Mesendoderm (in vitro differentiated cells): ENCODE results near the gene SYT7.
"Not testable (repeated sequence)": the region's sequence is repeated elsewhere in the genome, so short reads cannot be mapped to it uniquely, and the experiment has no call there.

Experiments
- DNase-seq: peaks from one replicate; pipeline ENCODE4 v3.0.0; 2013
- H2AK5ac ChIP-seq: 2 replicates; pipeline ENCODE4 v1.6.1; 2013; ENCODE audit warnings: low read length, inconsistent platforms
- H2BK120ac ChIP-seq: 2 replicates; pipeline ENCODE4 v1.6.1; 2013; ENCODE audit warnings: low read depth, mild to moderate bottlenecking, low read length, moderate library complexity, mixed read lengths
- H2BK15ac ChIP-seq: replicated peaks from 2 replicates; pipeline ENCODE4 v1.6.1; 2013; ENCODE audit warnings: low read depth, mild to moderate bottlenecking, moderate library complexity
- H2BK5ac ChIP-seq: 2 replicates; pipeline ENCODE4 v1.6.1; 2013; ENCODE audit warnings: low read length, inconsistent platforms
- H3K18ac ChIP-seq: 2 replicates; pipeline ENCODE4 v1.6.1; 2013; ENCODE audit warnings: mild to moderate bottlenecking, low read length, mixed read lengths
- H3K23ac ChIP-seq: one replicate; pipeline ENCODE4 v1.6.1; 2013; ENCODE audit warnings: low read length
- H3K27ac ChIP-seq: 2 replicates; pipeline ENCODE4 v1.5.1; 2013; ENCODE audit warnings: low read depth, mild to moderate bottlenecking, inconsistent platforms, low read length, moderate library complexity
- H3K27me3 ChIP-seq: 2 replicates; pipeline ENCODE4 v1.6.1; 2013; ENCODE audit warnings: low read length, control low read depth, mild to moderate bottlenecking, inconsistent platforms; ENCODE audit not compliant: insufficient read depth, poor library complexity
- H3K36me3 ChIP-seq: 2 replicates; pipeline ENCODE4 v1.6.1; 2013; ENCODE audit warnings: low read length, inconsistent platforms; ENCODE audit not compliant: control insufficient read depth, insufficient read depth
- H3K4ac ChIP-seq: one replicate; pipeline ENCODE4 v1.6.1; 2013; ENCODE audit warnings: low read depth, mild to moderate bottlenecking, low read length, moderate library complexity
- H3K4me1 ChIP-seq: 2 replicates; pipeline ENCODE4 v1.6.1; 2013; ENCODE audit warnings: low read depth, low read length, inconsistent platforms; ENCODE audit not compliant: control insufficient read depth
- H3K4me2 ChIP-seq: 2 replicates; pipeline ENCODE4 v1.6.1; 2013; ENCODE audit warnings: low read length
- H3K4me3 ChIP-seq: 2 replicates; pipeline ENCODE4 v1.5.1; 2013; ENCODE audit warnings: mild to moderate bottlenecking, low read length
- H3K56ac ChIP-seq: one replicate; pipeline ENCODE4 v1.6.1; 2013; ENCODE audit warnings: low read length
- H3K79me1 ChIP-seq: 2 replicates; pipeline ENCODE4 v1.6.1; 2013; ENCODE audit warnings: low read length, inconsistent platforms
- H3K79me2 ChIP-seq: 2 replicates; pipeline ENCODE4 v1.6.1; 2013; ENCODE audit warnings: mild to moderate bottlenecking, low read length; ENCODE audit not compliant: control insufficient read depth, insufficient read depth
- H3K9ac ChIP-seq: 2 replicates; pipeline ENCODE4 v1.6.1; 2013; ENCODE audit warnings: low read length, inconsistent platforms
- H4K5ac ChIP-seq: one replicate; pipeline ENCODE4 v1.6.1; 2013; ENCODE audit warnings: low read length
- H4K8ac ChIP-seq: one replicate; pipeline ENCODE4 v1.6.1; 2013; ENCODE audit warnings: low read depth, mild to moderate bottlenecking, control low read depth, low read length, moderate library complexity
- WGBS: extraction: QIAGEN DNeasy Blood & Tissue Kit; methylation state at CpG from one replicate; pipeline ENCODE4 v1.1.7; 2013; ENCODE audit warnings: low lambda C conversion rate, missing lambda C conversion rate; ENCODE audit not compliant: insufficient coverage; ENCODE audit errors: extremely low coverage; 5-methylcytosine and 5-hydroxymethylcytosine counted together

Gene SYT7

DNA sequence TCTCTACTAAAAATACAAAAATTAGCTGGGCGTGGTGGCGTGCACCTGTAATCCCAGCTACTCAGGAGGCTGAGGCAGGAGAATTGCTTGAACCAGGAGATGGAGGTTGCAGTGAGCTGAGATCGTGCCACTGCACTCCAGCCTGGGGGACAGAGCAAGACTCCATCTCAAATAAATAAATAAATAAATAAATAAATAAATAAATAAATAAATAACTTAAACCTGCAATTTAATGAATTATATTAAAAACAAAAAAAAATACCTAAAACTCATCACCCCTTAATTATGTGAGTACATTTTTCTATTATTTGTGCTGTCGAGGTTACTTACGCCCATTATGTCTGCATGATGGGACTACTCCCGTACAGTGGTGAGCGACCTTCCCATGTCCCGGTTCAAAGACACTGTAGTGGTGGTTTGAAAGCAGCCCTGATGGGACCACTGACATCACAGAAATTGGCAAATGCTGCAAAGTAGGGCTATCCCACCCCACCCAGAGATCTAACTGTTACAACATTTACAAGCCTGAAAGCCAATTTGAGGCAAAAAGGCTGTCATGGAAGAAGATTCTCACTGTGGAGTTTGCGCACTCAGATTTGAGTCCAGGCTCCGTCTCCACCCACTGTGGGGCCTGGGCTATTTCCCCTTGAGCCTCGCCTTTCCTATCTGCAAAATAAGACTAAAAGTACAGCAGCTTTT, 101.4 kb downstream of the SYT7 start:
- not testable (repeated sequence) for H3K27ac ChIP-seq, H3K9ac ChIP-seq, H3K4me2 ChIP-seq, H3K36me3 ChIP-seq, H3K79me1 ChIP-seq, H4K8ac ChIP-seq, H3K4me3 ChIP-seq, H4K5ac ChIP-seq, H3K27me3 ChIP-seq, H3K18ac ChIP-seq, H3K4me1 ChIP-seq, H2BK15ac ChIP-seq, H3K79me2 ChIP-seq, H3K4ac ChIP-seq, DNase-seq, H2BK5ac ChIP-seq, H2AK5ac ChIP-seq, H3K56ac ChIP-seq, H2BK120ac ChIP-seq, H3K23ac ChIP-seq
- no CpG with 5 or more reads among the region's 11 CpGs for WGBS

DNA sequence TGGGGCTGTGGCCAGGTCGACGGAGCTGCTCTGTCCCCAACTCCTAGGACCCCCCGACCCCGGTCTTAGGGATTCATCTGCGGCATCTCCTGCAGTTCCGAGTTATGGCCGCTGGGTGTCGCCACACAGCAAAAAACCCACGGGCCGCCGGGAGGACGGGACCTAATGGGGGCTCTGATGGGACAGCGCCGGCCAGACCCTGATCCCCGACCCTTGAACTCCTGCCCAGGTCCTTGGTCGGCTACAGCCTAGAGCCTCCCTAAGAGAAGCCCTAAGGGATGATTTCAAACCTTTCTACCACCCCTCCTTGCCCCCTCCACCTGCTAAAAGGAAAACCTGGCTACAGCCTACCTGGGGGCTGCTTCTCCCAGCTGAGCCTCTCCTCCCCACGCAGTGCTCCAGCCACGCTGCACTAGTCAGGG, 103.1 kb downstream of the SYT7 start:
- no peak overlapping the region for H3K56ac ChIP-seq
- peak; percentile 52 for DNase-seq

DNA sequence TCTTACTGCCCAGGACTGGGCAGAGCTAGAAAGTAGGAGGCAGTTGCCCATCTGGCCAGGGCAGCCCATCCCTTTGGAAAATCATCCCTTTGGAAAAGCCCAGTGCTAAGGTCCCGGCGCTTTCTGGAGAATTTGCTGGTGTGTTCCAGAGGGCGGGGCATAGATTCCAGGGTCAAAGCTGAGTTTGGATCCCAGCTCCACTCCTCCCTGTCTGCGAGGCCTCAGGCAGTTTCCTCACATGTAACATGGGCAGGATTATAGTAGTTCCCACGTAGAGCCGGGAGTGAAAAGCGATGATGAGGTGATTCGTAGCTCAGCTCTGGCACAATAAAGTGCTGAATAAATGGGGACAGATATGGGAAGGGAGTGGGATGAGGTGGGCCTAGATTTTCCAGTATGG, 103.8 kb downstream of the SYT7 start:
- Histone ChIP-seq H3K4ac (no peak overlapping the region), H3K79me1 (no peaks in the 10 kb centered on the region), H3K18ac (no peak overlapping the region), H3K27ac (no peak overlapping the region), H3K4me1 (no peaks in the 10 kb centered on the region), H4K5ac (no peak overlapping the region), H3K4me2 (no peak overlapping the region), H3K23ac (no peak overlapping the region), H3K36me3 (no peaks in the 10 kb centered on the region), H2BK15ac (no peak overlapping the region), H2AK5ac (no peak overlapping the region), H3K9ac (no peak overlapping the region), H2BK120ac (no peak overlapping the region), H3K27me3 (no peaks in the 10 kb centered on the region), H2BK5ac (no peak overlapping the region), H4K8ac (no peak overlapping the region), H3K79me2 (no peaks in the 10 kb centered on the region), H3K56ac (no peak overlapping the region), H3K4me3 (no peak overlapping the region)
- no peak for DNase-seq
- WGBS: no CpG with 5 or more reads among the region's 8 CpGs

More for the DNA sequence above, 103.1 kb downstream of the SYT7 start:
- Histone ChIP-seq H2BK5ac (no peak overlapping the region), H3K9ac (no peak overlapping the region), H3K27me3 (no peaks in the 10 kb centered on the region), H3K36me3 (no peaks in the 10 kb centered on the region), H3K4ac (no peak overlapping the region), H3K27ac (no peak overlapping the region), H3K79me1 (no peaks in the 10 kb centered on the region), H2BK15ac (no peak overlapping the region), H3K23ac (no peak overlapping the region), H3K4me3 (no peak overlapping the region), H3K18ac (no peak overlapping the region), H3K4me2 (no peak overlapping the region), H4K8ac (no peak overlapping the region), H3K79me2 (no peaks in the 10 kb centered on the region), H3K4me1 (no peaks in the 10 kb centered on the region), H4K5ac (no peak overlapping the region), H2BK120ac (no peak overlapping the region), H2AK5ac (no peak overlapping the region)
- WGBS: no CpG with 5 or more reads among the region's 18 CpGs

DNA sequence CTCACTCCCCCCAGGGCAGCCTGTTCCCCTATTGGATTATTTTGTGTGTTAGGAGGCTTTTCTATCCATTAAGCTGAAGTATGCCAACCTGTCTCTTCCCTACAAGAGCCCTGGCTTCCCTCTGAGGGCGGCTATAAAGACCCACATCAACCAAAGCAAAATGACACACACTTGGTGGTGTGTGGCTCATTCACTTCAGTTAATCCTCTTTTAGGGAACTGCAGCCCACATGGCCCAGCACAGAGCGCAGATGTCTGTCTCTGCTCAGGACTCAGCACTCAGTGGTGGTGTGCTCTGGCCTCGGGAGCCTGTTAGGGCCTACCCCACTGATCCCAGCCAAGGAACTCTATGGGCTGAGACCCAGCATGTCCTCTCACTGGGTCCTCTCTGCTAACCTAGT, 104.5 kb downstream of the SYT7 start:
- no peak overlapping the region for H2BK15ac ChIP-seq
- no peaks in the 10 kb centered on the region for H3K79me1 ChIP-seq
- H2BK5ac ChIP-seq: no peak overlapping the region
- H2AK5ac ChIP-seq: no peak overlapping the region
- H4K5ac ChIP-seq: no peak overlapping the region
- H3K4me3 ChIP-seq: no peak overlapping the region
- no CpG with 5 or more reads among the region's 3 CpGs for WGBS
- no peak overlapping the region for H4K8ac ChIP-seq
- no peaks in the 10 kb centered on the region for H3K79me2 ChIP-seq
- H3K27me3 ChIP-seq: no peaks in the 10 kb centered on the region
- no peak overlapping the region for H3K27ac ChIP-seq
- no peaks in the 10 kb centered on the region for H3K36me3 ChIP-seq
- no peak overlapping the region for H3K23ac ChIP-seq
- no peak overlapping the region for H2BK120ac ChIP-seq
- H3K56ac ChIP-seq: no peak overlapping the region
- no peak for DNase-seq
- H3K4ac ChIP-seq: no peak overlapping the region
- H3K9ac ChIP-seq: no peak overlapping the region
- no peak overlapping the region for H3K4me2 ChIP-seq
- no peaks in the 10 kb centered on the region for H3K4me1 ChIP-seq
- no peak overlapping the region for H3K18ac ChIP-seq

DNA sequence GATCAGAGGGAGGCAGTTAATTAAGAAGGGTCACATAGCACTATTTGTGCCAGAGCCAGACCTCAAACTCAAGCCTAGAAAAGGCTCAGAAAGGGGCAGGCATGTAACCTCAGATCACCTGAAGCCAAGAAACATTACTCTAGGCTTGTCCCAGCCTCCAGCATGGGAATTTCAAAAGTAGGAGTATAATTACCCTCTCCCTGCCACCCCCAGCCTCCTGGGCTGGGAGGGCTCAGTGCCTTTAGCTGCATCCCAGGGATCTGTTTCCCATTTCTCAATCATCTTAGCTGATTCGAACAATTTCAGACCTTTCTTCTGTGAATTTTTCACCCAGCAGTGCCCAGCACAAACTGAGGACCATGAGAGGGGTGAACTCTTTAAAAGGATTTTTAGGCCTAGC, 105.4 kb downstream of the SYT7 start:
- H3K27me3 ChIP-seq: no peaks in the 10 kb centered on the region
- no peaks in the 10 kb centered on the region for H3K79me2 ChIP-seq
- H3K4me3 ChIP-seq: no peak overlapping the region
- H3K4ac ChIP-seq: no peak overlapping the region
- H3K9ac ChIP-seq: no peak overlapping the region
- no peak for DNase-seq
- H3K36me3 ChIP-seq: no peaks in the 10 kb centered on the region
- H3K27ac ChIP-seq: no peak overlapping the region
- H2BK15ac ChIP-seq: no peak overlapping the region
- no peak overlapping the region for H3K56ac ChIP-seq
- no peak overlapping the region for H3K18ac ChIP-seq
- H3K4me2 ChIP-seq: no peak overlapping the region
- H3K23ac ChIP-seq: no peak overlapping the region
- H3K79me1 ChIP-seq: no peaks in the 10 kb centered on the region
- no peak overlapping the region for H2BK5ac ChIP-seq
- no peak overlapping the region for H2BK120ac ChIP-seq
- no peak overlapping the region for H4K8ac ChIP-seq
- no peak overlapping the region for H2AK5ac ChIP-seq
- H4K5ac ChIP-seq: no peak overlapping the region
- no peaks in the 10 kb centered on the region for H3K4me1 ChIP-seq
- WGBS: no CpG with 5 or more reads among the region's 1 CpG

DNA sequence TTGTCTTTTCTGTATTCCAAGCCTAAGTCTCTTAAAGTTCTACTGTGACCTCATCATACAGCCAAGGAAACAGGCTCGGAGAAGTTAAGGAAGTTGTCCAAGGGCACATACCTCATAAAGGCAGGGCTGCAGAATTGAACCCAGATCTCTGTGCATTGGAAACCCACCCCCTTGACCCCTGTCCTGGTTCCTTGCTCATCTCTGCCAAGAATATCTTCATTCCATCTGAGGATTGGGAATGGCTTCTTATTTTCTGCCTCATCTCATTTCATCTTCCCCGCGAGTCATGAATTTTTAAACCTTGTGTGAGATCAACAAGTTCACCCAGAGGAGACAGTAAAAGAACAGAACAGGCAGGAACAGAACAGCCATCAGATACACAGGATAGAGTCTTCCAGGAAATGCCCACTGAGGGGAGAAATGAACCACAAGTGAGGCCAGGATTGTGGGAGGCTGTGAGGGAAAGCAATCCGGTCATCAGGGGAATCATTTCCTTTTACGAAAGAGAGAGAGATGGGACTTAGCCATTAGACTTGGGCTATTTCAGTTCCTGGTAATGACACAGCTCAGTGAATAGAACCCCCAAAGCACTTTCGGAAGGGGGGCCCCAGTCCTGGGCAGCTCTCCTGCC, 106.7 kb downstream of the SYT7 start:
- no peaks in the 10 kb centered on the region for H3K79me2 ChIP-seq

More for the DNA sequence above, 106.7 kb downstream of the SYT7 start:
- Histone ChIP-seq H3K27me3 (no peaks in the 10 kb centered on the region), H3K4ac (no peak overlapping the region), H4K8ac (no peak overlapping the region), H3K27ac (no peak overlapping the region), H3K4me1 (no peaks in the 10 kb centered on the region), H2BK15ac (no peak overlapping the region), H3K4me2 (no peak overlapping the region), H3K56ac (no peak overlapping the region), H3K36me3 (no peaks in the 10 kb centered on the region), H4K5ac (no peak overlapping the region), H2AK5ac (no peak overlapping the region), H3K4me3 (no peak overlapping the region), H3K79me1 (no peaks in the 10 kb centered on the region), H2BK5ac (no peak overlapping the region), H3K23ac (no peak overlapping the region), H2BK120ac (no peak overlapping the region), H3K9ac (no peak overlapping the region), H3K18ac (no peak overlapping the region)
- no CpG with 5 or more reads among the region's 6 CpGs for WGBS
- no peak for DNase-seq
